Endothelial cell of umbilical vein (primary cell): ENCODE measurements around the gene FGFR3. TPM values are rescaled to one million over a fixed set of nuclear protein-coding genes. Genes with fewer than 3 reads are reported as not detected.

Experiments
- BruUV-seq: library from RNA; stranded (reverse); fragments of 400-500 nt; replicated peaks from 2 replicates; lab custom pipeline; 2021; lab: Mats Ljungman, UMichigan
- CTCF ChIA-PET: fragments of 300-600, 350-600 bp; sonication (Branson Sonifier 250); formaldehyde crosslinking; loops from one replicate; lab custom pipeline; 2021; ENCODE audit warnings: antibody characterized with exemption, inconsistent platforms; lab: Charles Lee
- POLR2A ChIA-PET: fragments of 300-600, 350-600 bp; sonication (Branson Sonifier 250); formaldehyde crosslinking; loops from one replicate; lab custom pipeline; 2021; ENCODE audit warnings: antibody characterized with exemption, inconsistent platforms; lab: Charles Lee
- DNase-seq: peaks from one replicate; pipeline ENCODE4 v3.0.0-alpha.2; 2011; ENCODE audit warnings: low read depth, low spot score
- FAIRE-seq: peaks from 2 replicates; lab custom pipeline; 2011; peaks lifted over from hg19 to GRCh38; lab: Jason Lieb, UNC
- H2AFZ ChIP-seq: 2 replicates; pipeline ENCODE4 v1.6.0; 2012; ENCODE audit warnings: low read depth, low read length, control low read depth, inconsistent platforms
- H3K27ac ChIP-seq: 2 replicates; pipeline ENCODE4 v1.5.1; 2011; ENCODE audit warnings: low read depth, mild to moderate bottlenecking, control low read depth, low read length, moderate library complexity; ENCODE audit not compliant: insufficient read depth
- H3K27me3 ChIP-seq, 2 experiments: 2 replicates each; pipeline versions ENCODE4 v1.6.0 to v1.6.1; 2011; ENCODE audit warnings: low read length in 2 of 2, mixed read lengths in 1 of 2; ENCODE audit not compliant: control insufficient read depth in 2 of 2, insufficient read depth in 2 of 2
- H3K36me3 ChIP-seq, 2 experiments: 2 replicates in 1 of 2; 3 replicates in 1 of 2; pipeline ENCODE4 v1.5.1; 2011; ENCODE audit warnings: low read length in 2 of 2, mild to moderate bottlenecking in 1 of 2, moderate library complexity in 1 of 2; ENCODE audit not compliant: control insufficient read depth in 2 of 2, insufficient read depth in 2 of 2; ENCODE audit errors: extremely low read depth in 1 of 2
- H3K4me1 ChIP-seq: 3 replicates; pipeline ENCODE4 v1.5.1; 2011; ENCODE audit warnings: mild to moderate bottlenecking, low read length; ENCODE audit not compliant: control insufficient read depth, insufficient read depth; ENCODE audit errors: extremely low read depth
- H3K4me2 ChIP-seq: 2 replicates; pipeline ENCODE4 v1.6.1; 2011; ENCODE audit warnings: low read length, control low read depth, mixed read lengths; ENCODE audit not compliant: insufficient read depth
- H3K4me3 ChIP-seq, 3 experiments: fragments of 200-600 bp in 1 of 3; sonication (generic), shearing (Covaris generic) in 1 of 3; replicated peaks in 1 of 3; 2 replicates each; pipeline ENCODE4 v1.5.1; 2011 to 2016; ENCODE audit warnings: control low read depth in 3 of 3, low read length in 3 of 3, mild to moderate bottlenecking in 2 of 3, inconsistent platforms in 1 of 3, low read depth in 1 of 3, moderate library complexity in 1 of 3; ENCODE audit not compliant: insufficient read depth in 1 of 3
- H3K79me2 ChIP-seq: 2 replicates; pipeline ENCODE4 v1.6.0; 2012; ENCODE audit warnings: low read length, inconsistent platforms; ENCODE audit not compliant: control insufficient read depth, insufficient read depth
- H3K9ac ChIP-seq: replicated peaks from 2 replicates; pipeline ENCODE3; 2011; ENCODE audit warnings: low read length, control low read depth; ENCODE audit not compliant: insufficient read depth; ENCODE audit errors: extremely low read depth
- H3K9me1 ChIP-seq: replicated peaks from 3 replicates; pipeline ENCODE4 v1.6.0; 2011; ENCODE audit warnings: mild to moderate bottlenecking, low read length; ENCODE audit not compliant: control insufficient read depth, insufficient read depth; ENCODE audit errors: extremely low read depth
- H3K9me3 ChIP-seq: replicated peaks from 2 replicates; pipeline ENCODE4 v1.5.1; 2012; ENCODE audit warnings: low read length, inconsistent platforms; ENCODE audit not compliant: control insufficient read depth, insufficient read depth
- H4K20me1 ChIP-seq: replicated peaks from 2 replicates; pipeline ENCODE3; 2011; ENCODE audit warnings: mild to moderate bottlenecking, low read length; ENCODE audit not compliant: control insufficient read depth, insufficient read depth; ENCODE audit errors: extremely low read depth
- CTCF ChIP-seq, 2 donors: IDR thresholded peaks; 1 replicate in 1 of 2; 2 replicates in 1 of 2; pipeline ENCODE4 v1.5.1; 2011; ENCODE audit warnings: low read length in 2 of 2, mild to moderate bottlenecking in 2 of 2, moderate library complexity in 2 of 2, control low read depth in 1 of 2, inconsistent platforms in 1 of 2, low read depth in 1 of 2; ENCODE audit not compliant: insufficient read depth in 1 of 2; ENCODE audit errors: extremely low read depth in 1 of 2
- EZH2 ChIP-seq: IDR thresholded peaks from 2 replicates; pipeline ENCODE4 v1.6.1; 2012; ENCODE audit warnings: borderline replicate concordance, low read depth, mild to moderate bottlenecking, moderate library complexity, low read length, inconsistent platforms; ENCODE audit not compliant: severe bottlenecking
- FOS ChIP-seq: IDR thresholded peaks from 2 replicates; pipeline ENCODE4 v1.6.1; 2011; ENCODE audit warnings: mild to moderate bottlenecking, low read length, moderate library complexity, borderline replicate concordance; ENCODE audit not compliant: insufficient read depth
- GATA2 ChIP-seq: IDR thresholded peaks from 2 replicates; pipeline ENCODE4 v1.7.0; 2011; ENCODE audit warnings: low read depth, mild to moderate bottlenecking, moderate library complexity, mixed read lengths, low read length; ENCODE audit not compliant: insufficient read length, insufficient read depth
- JUN ChIP-seq: IDR thresholded peaks from 2 replicates; pipeline ENCODE4 v1.6.1; 2011; ENCODE audit warnings: borderline replicate concordance, low read depth; ENCODE audit not compliant: insufficient read length, insufficient read depth
- MYC ChIP-seq: IDR thresholded peaks from one replicate; pipeline ENCODE4 v1.6.1; 2011; ENCODE audit warnings: mild to moderate bottlenecking, low read depth, low read length
- POLR2A ChIP-seq: IDR thresholded peaks from 2 replicates; pipeline ENCODE4 v1.6.1; 2012; ENCODE audit warnings: low read depth, mild to moderate bottlenecking, control low read depth, low read length
- POLR2AphosphoS5 ChIP-seq: IDR thresholded peaks from 2 replicates; pipeline ENCODE4 v1.6.1; 2012; ENCODE audit warnings: low read depth, mild to moderate bottlenecking, control low read depth, low read length, moderate library complexity; ENCODE audit not compliant: insufficient read depth
- dilution Hi-C: fragments of 300-500 bp; cut with MboI; formaldehyde crosslinking; loops from one replicate; pipeline ENCODE4 v1.15.0; 2019; ENCODE audit warnings: low sequenced_read_pairs; ENCODE audit not compliant: extremely low pct_ligation_motif_present
- intact Hi-C: fragments of 100-400 bp; cut with micrococcal nuclease; formaldehyde crosslinking; loops from one replicate; pipeline ENCODE4 v1.10.0; 2022
- polyA plus RNA-seq, 4 experiments: library from polyadenylated mRNA; depleted of rRNA in 3 of 4; stranded (reverse) in 3 of 4; unstranded in 1 of 4; fragments of >200 nt; gene quantifications; 2 replicates each; pipeline versions ENCODE4 v1.2.1 to v1.2.3, GENCODE V29; 2011 to 2012; ENCODE audit warnings: missing spikeins in 1 of 4
- total RNA-seq: library from RNA; stranded (reverse); gene quantifications from 2 replicates; pipeline ENCODE4 v1.2.3, GENCODE V29; 2021
- TF ChIP-seq, protein P1 (sequence below): IDR thresholded peaks from 2 replicates; pipeline ENCODE4 v1.6.1; 2011; ENCODE audit not compliant: insufficient read depth, insufficient read length

The FGFR3 gene
- total and polyA plus RNA-seq, 2 donors (not counting 3 experiments of a cell fraction or from before 2014, with no cell fraction given) = 0.73 to 1.2 TPM

DNA sequence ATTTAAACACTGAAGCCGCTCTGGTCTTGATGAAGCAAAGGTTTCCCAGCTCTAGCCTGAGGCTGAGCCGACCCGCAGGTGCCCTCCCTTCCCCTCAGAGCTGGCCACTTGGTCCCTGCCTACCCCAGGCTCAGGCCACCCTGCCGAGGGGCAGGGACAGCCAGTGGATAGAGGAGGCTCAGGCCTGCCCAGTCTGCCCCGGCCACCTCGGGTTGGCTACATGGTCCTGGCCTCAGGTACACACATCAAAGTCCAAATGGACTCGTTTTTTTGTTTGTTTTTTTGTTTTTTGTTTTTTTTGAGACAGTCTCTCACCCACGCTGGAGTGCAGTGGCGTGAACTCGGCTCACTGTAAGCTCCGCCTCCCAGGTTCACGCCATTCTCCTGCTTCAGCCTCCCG lies 47.9 kb upstream of the FGFR3 start:
- no peaks in the 10 kb centered on the region for H3K79me2 ChIP-seq
- H3K4me1 ChIP-seq = peaks cover 4% of the 10 kb centered on the region
- no peaks in the 10 kb centered on the region for H3K27me3 ChIP-seq
- H3K27ac ChIP-seq = no peak overlapping the region
- FAIRE-seq (no peak), DNase-seq (no peak)
- no peaks in the 10 kb centered on the region for H3K9me1 ChIP-seq
- H3K36me3 ChIP-seq = peaks cover 8 to 22% of the 10 kb centered on the region in 2 experiments
- TF ChIP-seq POLR2A (no peak), EZH2 (no peak), FOS (no peak), GATA2 (no peak), MYC (no peak), CTCF (IDR thresholded peaks at IDR 0.05; ENCODE audit: extremely low read depth in 1 of 2, insufficient read depth in 1 of 2, low read depth in 1 of 2, low read length in 2 of 2) (no peak), JUN (no peak), POLR2AphosphoS5 (no peak)
- TF ChIP-seq, protein P1, sequence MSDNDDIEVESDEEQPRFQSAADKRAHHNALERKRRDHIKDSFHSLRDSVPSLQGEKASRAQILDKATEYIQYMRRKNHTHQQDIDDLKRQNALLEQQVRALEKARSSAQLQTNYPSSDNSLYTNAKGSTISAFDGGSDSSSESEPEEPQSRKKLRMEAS = no peak
- H3K9ac ChIP-seq = no peak overlapping the region
- H3K9me3 ChIP-seq = no peaks in the 10 kb centered on the region
- intact Hi-C loops = loop anchor here (5.0 kb wide), 1 partner anchor 47 kb away; the partner anchor contains the start of gene FGFR3
- H3K4me3 ChIP-seq = no peak overlapping the region
- ChIA-PET CTCF (interaction anchor here (0.8 to 6.0 kb wide), 7 partner anchors 9 to 166 kb away, joined by 3 to 198 read pairs (median 5); no protein-coding TSS in a partner anchor), POLR2A (no interaction called here)
- dilution Hi-C loops = no loop called here
- no peaks in the 10 kb centered on the region for H4K20me1 ChIP-seq
- no peak overlapping the region for H2AFZ ChIP-seq
- no TSS peak for BruUV-seq
- H3K4me2 ChIP-seq = no peak overlapping the region
